HG02973 (cell line): ENCODE results near the gene ZCCHC3.
A peak's percentile ranks its signal among the peaks of the same experiment; 100 is the strongest.

Source experiments
- ATAC-seq: cut with Tn5 transposase; IDR thresholded peaks from one replicate; pipeline ENCODE4 v1.9.1; 2021; ENCODE audit warnings: moderate library complexity; ENCODE audit not compliant: unreplicated experiment

The ZCCHC3 gene

GRCh38 chr20:341682-342081, 44.3 kb downstream of the ZCCHC3 start:
- ATAC-seq: no peak

GRCh38 chr20:343107-343506, 45.7 kb downstream of the ZCCHC3 start:
- no peak for ATAC-seq

GRCh38 chr20:346033-346639, 48.8 kb downstream of the ZCCHC3 start:
- ATAC-seq: no peak

GRCh38 chr20:346640-347316, 49.4 kb downstream of the ZCCHC3 start, which contains the start of gene NRSN2:
Gene NRSN2 (plus strand): TSS chr20:347111. CDS start chr20:349644, 2,533 bp downstream.
- peak; percentile 29 for ATAC-seq

- ATAC-seq: peak; percentile 3
Observed at GRCh38 chr20:347317-347639, 49.9 kb downstream of the ZCCHC3 start.

- ATAC-seq: peak; percentile 67
Observed at GRCh38 chr20:347640-348484, 50.5 kb downstream of the ZCCHC3 start.

- ATAC-seq: no peak
Observed at GRCh38 chr20:348972-349841, 51.8 kb downstream of the ZCCHC3 start.
